Mucosa of descending colon (tissue), 3 donors: ENCODE data around the gene DMXL1. TPM values are rescaled to one million over a fixed set of nuclear protein-coding genes. Genes with fewer than 3 reads are reported as not detected.

ENCODE experiments used
- ATAC-seq: fragments of 200-7000 bp; cut with Tn5 transposase; one replicate; pipeline ENCODE4 v1.9.1; 2020; ENCODE audit warnings: mild to moderate bottlenecking, moderate library complexity
- DNase-seq, 3 donors: peaks; one replicate each; pipeline ENCODE4 v3.0.0-alpha.2; 2020
- H3K36me3 ChIP-seq: fragments of 200-600 bp; one replicate; pipeline ENCODE4 v1.8.0; 2021; ENCODE audit warnings: low read depth, mild to moderate bottlenecking
- H3K4me1 ChIP-seq: fragments of 200-600 bp; one replicate; pipeline ENCODE4 v1.8.0; 2021; ENCODE audit warnings: low read depth, mild to moderate bottlenecking
- H3K4me3 ChIP-seq: fragments of 200-600 bp; one replicate; pipeline ENCODE4 v1.8.0; 2021; ENCODE audit warnings: mild to moderate bottlenecking
- H3K9me3 ChIP-seq: fragments of 200-600 bp; one replicate; pipeline ENCODE4 v1.8.0; 2021; ENCODE audit warnings: mild to moderate bottlenecking
- intact Hi-C, 2 donors: fragments of 100-400 bp; cut with DNase I in 1 of 2; cut with micrococcal nuclease in 1 of 2; formaldehyde crosslinking; loops; one replicate each; pipeline versions ENCODE4 v1.11.0 to v1.11.1; 2022; cut with DNase I, micrococcal nuclease
- total RNA-seq, 3 donors: library from RNA; stranded (reverse); fragmentation: NEBNext Ultra II Directional in 2 of 3; extraction: Animal tissue kit (Norgen Biotek cat#: 25700) in 2 of 3; gene quantifications; one replicate each; pipeline versions ENCODE4 v1.2.1 to v1.2.4, GENCODE V29; 2021 to 2023
- TF ChIP-seq, protein P1 (sequence below): fragments of 200-600 bp; IDR thresholded peaks from one replicate; pipeline ENCODE4 v1.8.0; 2022; ENCODE audit warnings: antibody characterized with exemption, mild to moderate bottlenecking
- donor health status: DM: no; HTN: no; CAD: no; lungs with moderate emphysema.
- donor health status: DM: no; HTN: no; CAD: no.
- donor health status: DM: no; HTN: yes; CAD: no.

DMXL1 gene
- total RNA-seq, 3 donors from 2014 or later, result 34.7 to 60.0 (median 51.0) TPM

- no peaks in the 10 kb centered on the region for H3K36me3 ChIP-seq
- ATAC-seq (no peak), DNase-seq (no peak)
- no peaks in the 10 kb centered on the region for H3K9me3 ChIP-seq
- H3K4me1 ChIP-seq, result no peaks in the 10 kb centered on the region
- intact Hi-C loops, result no loop called here
- no peak overlapping the region for H3K4me3 ChIP-seq
- TF ChIP-seq, protein P1, sequence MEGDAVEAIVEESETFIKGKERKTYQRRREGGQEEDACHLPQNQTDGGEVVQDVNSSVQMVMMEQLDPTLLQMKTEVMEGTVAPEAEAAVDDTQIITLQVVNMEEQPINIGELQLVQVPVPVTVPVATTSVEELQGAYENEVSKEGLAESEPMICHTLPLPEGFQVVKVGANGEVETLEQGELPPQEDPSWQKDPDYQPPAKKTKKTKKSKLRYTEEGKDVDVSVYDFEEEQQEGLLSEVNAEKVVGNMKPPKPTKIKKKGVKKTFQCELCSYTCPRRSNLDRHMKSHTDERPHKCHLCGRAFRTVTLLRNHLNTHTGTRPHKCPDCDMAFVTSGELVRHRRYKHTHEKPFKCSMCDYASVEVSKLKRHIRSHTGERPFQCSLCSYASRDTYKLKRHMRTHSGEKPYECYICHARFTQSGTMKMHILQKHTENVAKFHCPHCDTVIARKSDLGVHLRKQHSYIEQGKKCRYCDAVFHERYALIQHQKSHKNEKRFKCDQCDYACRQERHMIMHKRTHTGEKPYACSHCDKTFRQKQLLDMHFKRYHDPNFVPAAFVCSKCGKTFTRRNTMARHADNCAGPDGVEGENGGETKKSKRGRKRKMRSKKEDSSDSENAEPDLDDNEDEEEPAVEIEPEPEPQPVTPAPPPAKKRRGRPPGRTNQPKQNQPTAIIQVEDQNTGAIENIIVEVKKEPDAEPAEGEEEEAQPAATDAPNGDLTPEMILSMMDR, result no peak
Observed at GRCh38 chr5:119080936-119081335, 10.0 kb downstream of the DMXL1 start.

DNA sequence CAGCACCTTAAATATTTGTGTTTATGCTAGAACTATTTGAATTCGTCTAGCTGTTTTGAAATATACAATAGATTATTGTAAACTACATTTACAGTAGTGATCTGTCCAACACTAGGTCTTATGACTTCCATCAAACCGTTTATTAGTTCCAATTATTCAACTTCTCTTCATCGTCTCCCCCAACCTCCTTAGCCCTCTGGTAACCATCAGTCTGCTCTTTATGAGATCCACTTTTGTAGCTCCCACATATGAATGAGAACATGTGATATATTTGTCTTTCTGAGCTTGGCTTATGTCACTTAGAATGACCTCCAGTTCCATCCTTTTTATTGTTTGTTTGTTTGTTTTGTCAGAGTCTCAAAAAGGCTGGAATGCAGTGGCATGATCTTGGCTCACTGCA lies 11.8 kb downstream of the DMXL1 start:
- intact Hi-C loops, result no loop called here
- Histone ChIP-seq H3K36me3 (no peaks in the 10 kb centered on the region), H3K4me1 (no peaks in the 10 kb centered on the region), H3K4me3 (no peak overlapping the region), H3K9me3 (no peaks in the 10 kb centered on the region)
- ATAC-seq (no peak), DNase-seq (no peak)
- TF ChIP-seq, protein P1, result no peak

GRCh38 chr5:119083679-119084078 lies 12.8 kb downstream of the DMXL1 start:
- H3K4me3 ChIP-seq, result no peak overlapping the region
- no peak for ATAC-seq
- no peak for DNase-seq
- intact Hi-C loops, result no loop called here
- no peaks in the 10 kb centered on the region for H3K4me1 ChIP-seq
- TF ChIP-seq, protein P1, result no peak
- no peaks in the 10 kb centered on the region for H3K9me3 ChIP-seq
- H3K36me3 ChIP-seq, result no peaks in the 10 kb centered on the region

DNA sequence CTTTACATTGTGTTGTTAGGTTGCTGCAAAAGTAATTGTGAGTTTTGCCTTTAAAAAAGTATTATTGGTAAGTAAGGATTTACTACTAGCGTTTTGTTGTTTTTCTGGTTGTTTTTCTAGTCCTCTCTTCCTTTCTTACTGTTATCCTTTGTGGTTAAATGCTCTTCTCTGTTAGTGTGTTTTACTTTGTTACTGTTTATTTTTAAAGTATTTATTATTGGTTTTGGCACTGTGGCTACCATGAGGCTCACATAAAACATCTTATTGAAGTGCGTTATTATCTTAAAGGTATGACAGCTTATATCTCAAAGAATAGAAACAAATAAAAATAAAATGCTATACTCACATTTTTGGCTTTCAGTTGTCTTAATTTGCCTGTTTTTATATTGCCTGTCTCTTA lies 17.6 kb downstream of the DMXL1 start:
- intact Hi-C loops, result no loop called here
- no peaks in the 10 kb centered on the region for H3K36me3 ChIP-seq
- ATAC-seq, result no peak
- TF ChIP-seq, protein P1, result no peak
- no peak for DNase-seq
- H3K9me3 ChIP-seq, result no peaks in the 10 kb centered on the region
- H3K4me1 ChIP-seq, result no peaks in the 10 kb centered on the region
- no peak overlapping the region for H3K4me3 ChIP-seq

GRCh38 chr5:119095611-119096010 lies 24.7 kb downstream of the DMXL1 start:
- ATAC-seq, result no peak
- H3K4me1 ChIP-seq, result no peaks in the 10 kb centered on the region
- no peaks in the 10 kb centered on the region for H3K36me3 ChIP-seq
- DNase-seq, result no peak
- no peak overlapping the region for H3K4me3 ChIP-seq
- no peaks in the 10 kb centered on the region for H3K9me3 ChIP-seq
- TF ChIP-seq, protein P1, result no peak
- intact Hi-C loops, result no loop called here

- no peak overlapping the region for H3K4me3 ChIP-seq
- H3K9me3 ChIP-seq, result no peaks in the 10 kb centered on the region
- H3K4me1 ChIP-seq, result no peaks in the 10 kb centered on the region
- H3K36me3 ChIP-seq, result no peaks in the 10 kb centered on the region
- no peak for ATAC-seq
- DNase-seq, result no peak
- TF ChIP-seq, protein P1, result no peak
- intact Hi-C loops, result no loop called here
Observed at GRCh38 chr5:119105971-119106370, 35.1 kb downstream of the DMXL1 start.
